Spinal cord (tissue), 10 donors: Measurements from ENCODE around the gene SYT9. TPM values are rescaled to one million over a fixed set of nuclear protein-coding genes. Genes with fewer than 3 reads are reported as not detected.
A peak's percentile ranks its signal among the peaks of the same experiment; 100 is the strongest.

Experiments used
- DNase-seq, 6 donors: peaks; one replicate each; pipeline versions ENCODE4 v3.0.0 to v3.0.0-alpha.2; 2013 to 2015; ENCODE audit warnings: low spot score in 6 of 6, low read depth in 4 of 6
- H3K27ac ChIP-seq: one replicate; pipeline ENCODE4 v1.5.1; 2013; ENCODE audit warnings: low read depth, low read length, control low read depth
- H3K27me3 ChIP-seq: one replicate; pipeline ENCODE4 v1.6.1; 2013; ENCODE audit warnings: low read length; ENCODE audit not compliant: control insufficient read depth, insufficient read depth
- H3K36me3 ChIP-seq: one replicate; pipeline ENCODE4 v1.6.1; 2013; ENCODE audit warnings: low read length; ENCODE audit not compliant: control insufficient read depth, insufficient read depth
- H3K4me1 ChIP-seq: one replicate; pipeline ENCODE4 v1.6.1; 2013; ENCODE audit warnings: low read length; ENCODE audit not compliant: control insufficient read depth, insufficient read depth
- H3K4me3 ChIP-seq: one replicate; pipeline ENCODE4 v1.5.1; 2013; ENCODE audit warnings: low read depth, low read length, control low read depth
- H3K9me3 ChIP-seq: one replicate; pipeline ENCODE4 v1.6.1; 2013; ENCODE audit warnings: low read length; ENCODE audit not compliant: control insufficient read depth, insufficient read depth
- WGBS: methylation state at CpG from one replicate; pipeline ENCODE4 v1.1.5; 2013; ENCODE audit warnings: missing lambda C conversion rate; ENCODE audit not compliant: insufficient coverage; 5-methylcytosine and 5-hydroxymethylcytosine counted together
- long read RNA-seq, 4 donors: transcript quantifications; one replicate each; lab custom pipeline, GENCODE V29; 2026
- polyA plus RNA-seq, 2 donors: library from polyadenylated mRNA; unstranded; fragments of 120-200 nt; gene quantifications; one replicate each; pipeline ENCODE4 v1.2.1, GENCODE V29; 2013; ENCODE audit not compliant: insufficient read length in 2 of 2
- total RNA-seq, 2 donors: library from RNA; depleted of rRNA in 1 of 2; stranded (reverse); fragments of 120-200 nt in 1 of 2; fragments of >200 nt in 1 of 2; gene quantifications; one replicate each; pipeline versions ENCODE4 v1.2.3 to v1.2.4, GENCODE V29; 2013 to 2014
- donor health status: healthy.

The SYT9 gene
- total RNA-seq: 10 to 100 TPM; 10.1 to 22.5 TPM
- 10 to 100 TPM; 13.8 to 15.5 TPM for polyA plus RNA-seq
- long read RNA-seq, donor 1, partial matches to known transcripts: 0 of 2 reads
- long read RNA-seq, donor 1, other reads (novel, unspliced or antisense): 0 of 2 reads
- long read RNA-seq, donor 2: 0 reads
- long read RNA-seq, donor 3, partial matches to known transcripts: 0 of 2 reads
- long read RNA-seq, donor 3, other reads (novel, unspliced or antisense): 0 of 2 reads
- long read RNA-seq, donor 4: 0 reads

DNA sequence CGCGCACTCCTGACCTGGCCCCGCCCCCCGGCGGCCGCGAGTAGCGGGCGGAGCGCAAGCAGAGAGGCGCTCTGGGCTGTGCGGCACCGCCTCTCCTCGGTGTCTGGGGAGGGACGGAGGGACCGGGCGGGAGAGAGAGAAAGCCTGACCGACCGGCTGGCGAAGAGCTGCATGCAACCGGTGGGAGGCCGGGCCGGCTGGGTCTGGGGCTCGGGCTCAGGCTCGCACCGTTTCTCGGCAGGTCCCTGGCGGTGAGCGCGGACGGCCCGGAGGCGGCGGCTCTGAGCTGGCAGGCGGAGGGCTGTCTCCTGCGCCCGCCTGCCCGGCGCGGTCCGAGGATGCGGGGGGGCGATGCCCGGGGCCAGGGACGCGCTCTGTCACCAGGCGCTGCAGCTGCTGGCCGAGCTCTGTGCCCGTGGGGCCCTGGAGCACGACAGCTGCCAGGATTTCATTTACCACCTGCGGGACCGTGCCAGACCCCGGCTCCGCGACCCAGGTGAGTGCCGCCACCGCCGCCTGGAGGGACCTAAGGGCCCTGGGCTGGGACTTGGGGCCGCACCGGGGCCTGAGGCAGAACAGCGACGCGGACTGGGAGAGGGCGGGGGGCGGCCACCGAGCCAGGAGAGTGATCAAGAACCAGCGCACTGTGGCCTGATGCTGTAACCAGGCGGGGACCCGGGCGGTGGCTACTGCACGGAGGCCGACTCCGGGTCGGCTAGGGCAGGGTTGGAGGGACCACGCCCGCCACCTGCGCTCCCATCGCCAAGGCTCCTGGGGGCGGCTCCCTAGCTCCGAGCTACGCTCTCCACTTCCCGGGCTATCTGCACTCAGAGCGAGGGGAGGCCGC, at the start of gene SYT9:
SYT9 (plus strand) TSS at position 69 of the 847 bp plus-strand sequence; CDS start at position 352, 283 bp downstream.
- peak in 5 of 6 donors; percentile 21 to 81 (median 46) for DNase-seq
- Histone ChIP-seq H3K36me3 (no peaks in the 10 kb centered on the region), H3K4me3 (peak within 1 kb of the TSS; percentile 43), H3K27me3 (peaks cover 7% of the 10 kb centered on the region), H3K27ac (no peak within 1 kb of the TSS), H3K9me3 (no peaks in the 10 kb centered on the region), H3K4me1 (peaks cover 14% of the 10 kb centered on the region)
- 0% methylated on average over 81 of the region's 84 CpGs for WGBS

- WGBS: 100% methylated on average over 2 of the region's 3 CpGs
- DNase-seq: no peak
- no peaks in the 10 kb centered on the region for H3K4me1 ChIP-seq
- no peak overlapping the region for H3K4me3 ChIP-seq
- H3K9me3 ChIP-seq: no peaks in the 10 kb centered on the region
- H3K36me3 ChIP-seq: no peaks in the 10 kb centered on the region
- H3K27ac ChIP-seq: no peak overlapping the region
- H3K27me3 ChIP-seq: no peaks in the 10 kb centered on the region
These were observed 49.3 kb upstream of the SYT9 start for GRCh38 chr11:7202412-7202811.

DNA sequence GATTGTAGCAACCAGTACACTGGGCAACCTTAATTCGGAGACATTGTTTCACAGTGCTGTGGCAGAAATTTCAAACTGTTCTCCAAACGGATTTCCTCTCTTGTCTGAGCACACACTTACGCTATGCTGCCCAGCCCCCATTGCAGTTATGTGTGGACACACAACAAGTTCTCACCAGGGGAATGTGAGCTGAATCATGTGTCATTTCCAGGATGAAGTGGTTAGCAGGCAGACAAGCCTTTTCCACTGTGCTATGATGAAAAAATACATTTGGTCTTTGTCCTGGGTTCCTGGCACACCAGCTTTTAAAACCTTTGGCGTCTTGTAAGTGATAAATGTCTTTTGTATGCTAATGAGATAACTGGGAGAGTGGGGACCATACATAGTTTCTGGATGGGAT, 46.9 kb upstream of the SYT9 start:
- Histone ChIP-seq H3K4me1 (no peaks in the 10 kb centered on the region), H3K36me3 (no peaks in the 10 kb centered on the region), H3K27ac (no peak overlapping the region), H3K27me3 (no peaks in the 10 kb centered on the region), H3K4me3 (no peak overlapping the region), H3K9me3 (no peaks in the 10 kb centered on the region)
- DNase-seq: no peak
- 62% methylated on average over 2 of the region's 4 CpGs for WGBS

- Histone ChIP-seq H3K27me3 (no peaks in the 10 kb centered on the region), H3K4me1 (no peaks in the 10 kb centered on the region), H3K9me3 (no peaks in the 10 kb centered on the region), H3K36me3 (no peaks in the 10 kb centered on the region), H3K27ac (no peak overlapping the region), H3K4me3 (no peak overlapping the region)
- WGBS: 97% methylated on average over 4 of the region's 7 CpGs
- DNase-seq: no peak
These were observed 43.3 kb upstream of the SYT9 start for GRCh38 chr11:7208391-7208790.

GRCh38 chr11:7219491-7219890, 32.2 kb upstream of the SYT9 start:
- H3K36me3 ChIP-seq: no peaks in the 10 kb centered on the region
- H3K4me3 ChIP-seq: no peak overlapping the region
- H3K4me1 ChIP-seq: no peaks in the 10 kb centered on the region
- no peaks in the 10 kb centered on the region for H3K9me3 ChIP-seq
- no peaks in the 10 kb centered on the region for H3K27me3 ChIP-seq
- H3K27ac ChIP-seq: no peak overlapping the region
- DNase-seq: peak in 1 of 6 donors; percentile 63

GRCh38 chr11:7220636-7221035, 31.1 kb upstream of the SYT9 start:
- 40% methylated on average over 1 of the region's 3 CpGs for WGBS
- Histone ChIP-seq H3K9me3 (no peaks in the 10 kb centered on the region), H3K4me1 (no peaks in the 10 kb centered on the region), H3K27ac (no peak overlapping the region), H3K4me3 (no peak overlapping the region), H3K36me3 (no peaks in the 10 kb centered on the region), H3K27me3 (no peaks in the 10 kb centered on the region)
- DNase-seq: no peak

DNA sequence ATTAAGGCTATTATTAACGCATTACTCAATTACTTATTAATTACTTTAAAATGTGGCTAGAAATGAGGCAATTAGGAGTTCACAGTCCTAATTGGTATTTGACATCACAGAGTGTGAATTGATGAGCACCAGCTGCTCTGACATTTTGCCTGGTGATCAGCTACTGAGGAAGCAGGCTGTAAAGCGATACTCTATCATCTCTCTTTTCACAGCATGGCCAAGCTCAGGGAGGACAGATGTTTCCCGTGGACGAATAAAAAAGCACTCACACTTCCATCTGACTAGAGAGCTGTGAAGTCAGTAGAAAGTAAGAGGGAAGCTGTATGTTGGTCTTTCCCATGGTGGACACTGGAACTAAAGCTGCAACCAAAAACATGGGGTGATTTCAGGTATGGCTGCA, 29.1 kb upstream of the SYT9 start:
- Histone ChIP-seq H3K4me1 (no peaks in the 10 kb centered on the region), H3K9me3 (no peaks in the 10 kb centered on the region), H3K27ac (no peak overlapping the region), H3K27me3 (no peaks in the 10 kb centered on the region), H3K36me3 (no peaks in the 10 kb centered on the region), H3K4me3 (no peak overlapping the region)
- DNase-seq: peak in 2 of 6 donors; percentile 9 to 78
- WGBS: no CpG with 5 or more reads among the region's 4 CpGs

- Histone ChIP-seq H3K4me1 (no peaks in the 10 kb centered on the region), H3K36me3 (no peaks in the 10 kb centered on the region), H3K9me3 (no peaks in the 10 kb centered on the region), H3K27me3 (no peaks in the 10 kb centered on the region), H3K27ac (no peak overlapping the region), H3K4me3 (no peak overlapping the region)
- WGBS: 80% methylated on average over 2 of the region's 5 CpGs
- no peak for DNase-seq
These were observed 11.8 kb upstream of the SYT9 start for GRCh38 chr11:7239877-7240276.

DNA sequence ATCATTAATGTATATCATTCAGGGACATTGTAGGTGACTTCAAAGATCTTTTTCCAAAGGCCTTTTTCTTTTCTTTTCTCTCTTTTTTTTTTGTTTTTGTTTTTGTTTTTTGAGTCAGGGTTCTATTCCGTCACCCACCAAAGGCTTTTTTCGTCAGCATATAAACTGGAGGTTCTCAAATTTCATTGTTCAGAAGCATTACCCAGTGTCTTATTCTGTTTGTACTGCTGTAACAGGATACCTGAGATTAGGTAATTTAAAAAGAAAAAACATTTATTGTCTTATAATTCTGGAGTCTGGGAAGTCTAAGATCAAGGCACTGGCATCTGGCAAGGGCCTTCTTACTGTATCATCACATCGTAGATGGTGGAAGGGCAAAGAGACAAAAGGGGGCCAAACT, 6.4 kb upstream of the SYT9 start:
- Histone ChIP-seq H3K36me3 (no peaks in the 10 kb centered on the region), H3K27ac (no peak overlapping the region), H3K27me3 (no peaks in the 10 kb centered on the region), H3K4me1 (no peaks in the 10 kb centered on the region), H3K9me3 (no peaks in the 10 kb centered on the region), H3K4me3 (no peak overlapping the region)
- DNase-seq: no peak
- no CpG with 5 or more reads among the region's 3 CpGs for WGBS

- H3K4me1 ChIP-seq: no peaks in the 10 kb centered on the region
- H3K4me3 ChIP-seq: no peak overlapping the region
- H3K9me3 ChIP-seq: no peaks in the 10 kb centered on the region
- 60% methylated on average over 1 of the region's 1 CpG for WGBS
- H3K27me3 ChIP-seq: no peaks in the 10 kb centered on the region
- H3K36me3 ChIP-seq: no peaks in the 10 kb centered on the region
- DNase-seq: no peak
- no peak overlapping the region for H3K27ac ChIP-seq
These were observed 5.5 kb upstream of the SYT9 start for GRCh38 chr11:7246179-7246578.
